GM19452 (cell line): ENCODE results near the gene CEP295NL.
"Not testable (repeated sequence)": the region's sequence is repeated elsewhere in the genome, so short reads cannot be mapped to it uniquely, and the experiment has no call there.

Experiments
- ATAC-seq: cut with Tn5 transposase; IDR thresholded peaks from one replicate; pipeline ENCODE4 v1.9.1; 2021; ENCODE audit not compliant: unreplicated experiment

CEP295NL gene

DNA sequence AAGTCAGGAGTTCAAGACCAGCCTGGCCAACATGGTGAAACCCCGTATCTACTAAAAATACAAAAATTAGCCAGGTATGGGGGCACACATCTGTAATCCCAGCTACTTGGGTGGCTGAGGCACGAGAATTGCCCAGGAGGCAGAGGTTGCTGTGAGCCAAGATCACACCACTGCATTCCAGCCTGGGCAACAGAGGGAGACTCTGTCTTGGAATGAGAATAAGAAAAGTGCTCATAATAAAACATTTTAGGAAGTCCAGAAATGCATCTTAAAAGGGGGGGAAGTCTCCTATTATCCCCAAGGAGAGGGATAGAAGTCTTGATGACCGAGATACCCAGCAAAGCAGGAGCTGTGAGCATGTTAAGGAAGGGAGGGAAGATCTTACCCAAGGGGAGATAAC lies 36.0 kb downstream of the CEP295NL start:
- not testable (repeated sequence) for ATAC-seq

DNA sequence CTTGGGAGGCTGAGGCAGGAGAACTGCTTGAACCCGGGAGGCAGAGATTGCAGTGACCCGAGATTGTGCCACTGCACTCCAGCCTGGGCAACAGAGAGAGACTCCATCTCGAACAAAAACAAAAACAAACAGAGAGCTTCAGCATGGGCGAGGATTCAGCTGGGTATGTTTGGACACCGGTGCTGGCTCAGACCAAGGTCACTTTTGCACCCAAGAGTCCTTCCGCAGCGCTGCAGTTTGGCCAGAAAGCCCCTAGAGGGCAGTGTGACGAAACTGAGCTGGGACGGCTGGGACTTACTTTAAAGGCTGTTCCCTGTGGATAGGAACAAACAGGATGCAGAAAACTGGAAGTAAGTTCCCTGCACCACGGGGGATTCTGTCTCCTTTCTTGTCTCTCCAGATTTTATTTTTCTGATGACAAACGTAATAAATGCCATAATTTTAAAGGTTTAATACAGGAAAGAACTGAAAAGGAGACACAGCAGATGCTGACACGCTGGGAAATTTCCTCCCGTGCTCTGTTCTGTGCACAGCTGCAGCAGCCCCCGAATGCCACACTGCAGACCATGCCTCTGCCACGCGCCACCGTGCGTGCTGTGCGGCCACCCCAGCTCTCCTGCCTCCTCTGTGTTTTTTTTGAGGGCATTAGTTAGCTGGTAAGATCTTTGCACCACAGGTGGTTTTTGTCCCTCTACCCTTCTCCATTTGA lies 37.2 kb downstream of the CEP295NL start:
- ATAC-seq = no peak

DNA sequence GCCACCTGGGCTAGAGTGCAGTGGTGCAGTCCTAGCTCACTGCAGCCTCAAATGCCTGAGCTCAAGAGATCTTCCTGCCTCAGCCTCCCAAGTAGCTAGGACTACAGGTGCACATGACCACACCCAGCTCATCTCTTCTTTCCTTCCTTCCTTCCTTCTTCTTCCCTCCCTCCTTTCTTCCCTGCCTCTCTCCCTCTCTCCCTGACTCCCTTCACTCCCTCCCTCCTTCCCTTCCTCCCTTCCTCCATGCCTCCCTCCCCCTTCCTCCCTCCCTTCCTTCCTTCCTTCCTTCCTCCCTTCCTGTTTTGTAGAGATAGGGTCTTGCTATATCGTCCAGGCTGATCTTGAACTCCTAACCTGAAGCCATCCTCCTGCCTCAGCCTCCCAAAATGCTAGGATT lies 38.9 kb downstream of the CEP295NL start:
- ATAC-seq = no peak

DNA sequence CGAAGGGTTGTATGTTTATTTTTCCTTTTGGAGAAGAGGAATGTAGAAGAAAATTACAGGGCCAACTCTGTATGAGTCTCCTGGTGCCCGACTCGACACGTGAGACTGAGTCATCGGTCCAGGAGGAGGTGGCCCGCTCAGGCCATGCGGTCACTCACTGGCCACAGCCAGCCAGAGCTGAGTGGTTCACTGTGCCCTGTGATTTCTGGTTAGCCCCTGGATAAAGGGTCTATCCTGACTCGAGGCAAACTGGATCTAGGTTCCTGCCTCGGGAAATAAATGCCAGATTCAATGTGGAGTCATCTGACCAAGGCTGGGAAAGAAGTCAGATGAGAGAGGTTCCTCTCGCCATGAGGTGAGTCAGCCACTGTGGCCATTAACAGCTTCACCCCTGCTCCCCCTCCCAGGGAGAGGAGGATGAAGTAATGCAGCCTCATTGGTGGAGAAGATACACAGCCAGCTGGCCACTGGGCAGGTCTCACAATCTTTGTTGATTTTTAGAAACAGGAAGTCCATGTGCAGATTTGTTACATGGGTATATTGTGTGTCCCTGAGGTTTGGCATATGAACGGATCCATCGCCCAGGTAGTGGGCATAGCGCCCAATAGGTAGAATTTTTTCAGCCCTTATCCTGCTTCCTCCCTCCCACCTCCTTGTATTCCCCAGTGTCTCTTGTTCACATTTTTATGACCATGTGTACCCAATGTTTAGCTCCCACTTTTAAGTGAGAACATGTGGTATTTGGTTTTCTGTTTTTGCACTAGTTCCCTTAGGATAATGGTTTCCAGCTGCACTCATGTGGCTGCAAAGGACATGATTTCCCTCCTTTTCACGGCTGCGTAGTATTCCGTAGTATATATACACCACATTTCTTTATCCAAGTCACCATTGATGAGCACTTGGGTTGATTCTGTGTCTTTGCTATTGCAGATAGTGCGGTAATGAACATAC lies 40.7 kb downstream of the CEP295NL start:
- ATAC-seq = no peak

DNA sequence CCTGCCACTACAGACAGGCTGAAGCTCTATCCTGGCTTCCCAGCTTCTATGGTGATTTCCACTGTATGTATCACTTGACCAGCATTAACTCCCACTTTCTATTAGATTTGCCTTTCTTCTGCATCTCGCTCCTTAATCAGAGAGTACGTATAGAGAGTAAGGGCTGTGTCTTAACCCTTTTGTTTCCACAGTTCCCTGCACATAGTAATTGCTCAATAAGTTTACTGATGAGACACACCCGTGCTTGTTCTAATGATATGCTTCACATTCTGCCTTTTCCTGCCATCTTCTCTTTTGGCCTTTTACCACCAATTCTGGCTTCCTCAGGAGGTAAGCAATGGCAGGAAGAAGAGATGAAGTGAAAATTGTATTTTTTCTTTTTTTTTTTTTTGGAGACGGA lies 41.8 kb downstream of the CEP295NL start:
- ATAC-seq = no peak

DNA sequence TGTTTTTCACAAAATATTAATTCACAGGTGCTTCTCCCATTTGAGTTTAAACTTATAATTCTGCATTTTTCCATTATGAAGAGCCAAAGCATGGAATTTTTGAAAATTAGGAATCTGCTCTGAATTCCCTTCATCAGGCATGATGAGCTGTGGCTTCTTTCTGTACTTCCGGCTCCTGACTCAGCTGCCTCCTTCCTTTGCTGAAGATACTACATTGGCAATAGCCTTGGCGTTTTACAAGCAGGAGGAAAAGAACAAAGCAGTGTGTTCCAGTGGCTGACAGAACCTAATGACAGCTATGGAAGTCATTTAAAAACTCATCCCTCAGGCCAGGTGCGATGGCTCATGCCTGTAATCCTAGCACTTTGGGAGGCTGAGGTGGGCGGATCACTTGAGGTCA lies 44.0 kb downstream of the CEP295NL start:
- ATAC-seq = no peak

DNA sequence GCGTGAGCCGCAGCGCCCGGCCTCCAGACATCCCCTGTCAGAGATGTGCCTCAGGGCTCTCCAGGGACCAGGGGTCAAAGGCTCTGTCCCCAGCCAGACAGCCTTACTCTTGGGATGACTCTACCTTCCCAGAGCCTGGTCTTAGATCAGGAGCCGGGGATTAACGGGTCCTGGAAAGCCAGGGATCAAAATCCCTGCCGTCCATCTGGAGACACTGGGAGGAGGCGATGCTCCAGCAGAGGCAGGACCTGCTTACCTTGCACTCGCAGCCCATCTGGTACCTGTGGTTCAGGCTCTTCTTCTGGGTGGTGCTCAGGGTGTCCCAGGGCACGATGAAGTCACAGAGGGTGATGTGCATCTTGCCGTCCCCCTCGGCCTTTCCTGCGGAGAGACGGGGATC lies 45.7 kb downstream of the CEP295NL start:
- no peak for ATAC-seq

DNA sequence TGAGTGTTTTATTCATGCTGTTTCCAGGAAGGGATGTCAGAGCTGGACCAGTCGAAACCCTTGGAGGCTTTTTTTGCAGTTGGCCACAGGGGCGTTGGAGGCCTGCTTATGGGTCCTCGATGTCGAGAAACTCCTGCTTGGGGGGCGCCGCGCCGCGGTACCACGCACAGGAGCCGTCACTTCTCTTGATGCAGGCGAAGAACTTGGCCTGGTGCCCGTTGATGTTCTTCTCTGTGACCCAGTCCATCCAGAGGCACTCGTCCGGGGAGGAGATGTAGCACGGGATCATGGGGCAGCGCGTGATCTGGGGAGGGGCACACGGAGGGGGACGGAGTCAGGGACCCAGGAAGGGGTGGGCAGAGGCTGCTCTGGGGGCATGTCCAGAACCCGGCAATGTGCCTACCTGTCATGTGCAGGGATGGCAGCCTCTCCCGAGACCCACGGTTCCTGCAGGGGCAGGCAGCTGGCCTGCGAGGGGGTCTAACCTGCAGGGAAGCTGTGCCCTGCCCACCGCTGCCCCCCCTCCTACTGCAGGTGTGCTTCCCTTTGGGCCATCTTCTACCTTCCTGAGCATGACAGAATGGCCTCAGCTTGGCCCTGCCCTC lies 47.3 kb downstream of the CEP295NL start:
- no peak for ATAC-seq

DNA sequence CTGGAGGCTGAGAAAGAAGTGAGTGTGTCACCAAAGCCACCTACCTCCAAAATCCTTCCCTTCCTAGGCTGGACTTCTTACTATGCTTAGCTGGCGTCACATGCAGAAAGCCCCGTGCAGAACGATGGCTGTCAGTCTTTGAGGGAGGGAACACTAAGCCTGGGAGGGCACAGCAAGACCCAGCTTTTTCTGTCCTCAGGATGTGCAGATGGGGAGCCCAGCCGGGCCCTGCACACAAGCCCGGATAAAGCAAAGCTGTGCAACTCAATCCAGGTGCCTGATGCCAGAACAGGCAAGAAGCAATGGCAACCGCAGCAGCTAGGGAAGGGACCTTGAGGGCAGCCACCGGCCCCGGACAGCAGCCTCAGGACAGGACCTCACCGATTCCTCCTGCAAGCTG lies 48.5 kb downstream of the CEP295NL start:
- no peak for ATAC-seq

DNA sequence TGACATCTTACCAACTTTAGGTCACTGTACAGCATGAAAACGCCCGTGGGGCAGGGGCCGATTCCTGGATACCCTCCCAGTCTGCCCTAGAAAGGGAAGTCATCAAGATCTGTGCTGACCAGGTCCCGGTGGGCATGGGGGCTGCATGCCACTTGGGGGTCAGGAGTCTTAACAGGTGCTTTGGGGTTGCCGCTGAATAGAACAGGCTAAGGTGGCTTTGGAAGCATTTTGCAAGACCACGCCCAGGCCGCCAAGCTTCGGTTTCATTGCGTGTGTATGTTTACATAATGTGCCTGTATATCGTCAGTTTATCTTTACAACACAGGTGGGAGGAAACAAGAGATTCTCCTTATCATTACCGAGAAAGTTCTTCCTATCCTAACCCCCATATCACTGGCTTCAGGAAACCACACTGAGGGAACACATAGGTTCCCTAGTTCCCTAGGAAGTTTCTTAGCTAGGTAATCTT lies 49.0 kb downstream of the CEP295NL start:
- no peak for ATAC-seq

DNA sequence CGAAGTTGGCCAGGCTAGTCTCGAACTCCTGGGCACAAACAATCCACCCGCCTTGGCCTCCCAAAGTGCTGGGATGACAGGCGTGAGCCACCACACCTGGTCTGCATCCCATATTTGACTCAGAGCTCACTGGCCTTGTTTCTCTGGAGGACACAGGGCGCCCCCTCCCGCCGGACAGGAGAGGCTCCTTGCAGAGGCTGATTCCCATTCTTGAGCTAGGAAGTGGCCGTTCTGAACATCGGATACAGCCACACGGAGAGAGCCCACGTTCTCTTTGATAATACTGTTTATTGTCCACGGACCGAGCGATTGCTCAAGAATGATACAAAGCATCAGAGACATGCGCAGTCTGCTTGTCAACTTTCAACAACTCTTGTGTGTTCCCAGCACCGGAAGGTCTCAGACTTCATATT lies 50.3 kb downstream of the CEP295NL start:
- no peak for ATAC-seq

DNA sequence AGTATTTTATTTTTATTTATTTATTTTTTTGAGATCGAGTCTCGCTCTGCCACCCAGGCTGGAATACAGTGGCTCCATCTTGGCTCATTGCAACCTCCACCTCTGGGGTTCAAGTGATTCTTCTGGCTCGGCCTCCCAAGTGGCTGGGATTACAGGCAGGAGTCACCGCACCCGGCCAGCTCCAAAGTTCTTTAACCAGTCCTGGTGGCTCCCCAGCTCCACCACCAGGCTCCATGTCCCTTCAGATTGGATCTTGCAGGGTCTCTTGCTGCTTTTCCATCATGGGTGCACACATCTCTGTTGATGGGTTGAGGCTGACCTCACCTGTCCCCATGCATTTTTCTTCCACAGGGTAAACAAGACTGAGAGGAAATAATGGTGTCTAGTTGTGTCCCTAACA lies 54.0 kb downstream of the CEP295NL start:
- no peak for ATAC-seq

DNA sequence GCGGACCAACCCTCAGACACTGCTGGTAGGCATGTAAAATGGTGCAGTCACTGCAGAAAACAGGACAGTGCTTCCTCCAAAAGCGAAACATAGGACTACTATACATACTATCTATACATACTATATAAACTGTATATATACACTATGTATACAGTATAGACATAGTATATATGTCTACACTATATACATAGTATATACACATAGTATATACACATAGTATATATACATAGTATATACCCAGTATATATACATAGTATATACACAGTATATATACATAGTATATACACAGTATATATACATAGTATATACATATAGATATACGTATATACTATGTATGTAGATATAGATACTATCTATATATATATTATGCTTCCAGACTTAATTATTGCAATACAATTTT lies 55.9 kb downstream of the CEP295NL start:
- ATAC-seq = no peak

DNA sequence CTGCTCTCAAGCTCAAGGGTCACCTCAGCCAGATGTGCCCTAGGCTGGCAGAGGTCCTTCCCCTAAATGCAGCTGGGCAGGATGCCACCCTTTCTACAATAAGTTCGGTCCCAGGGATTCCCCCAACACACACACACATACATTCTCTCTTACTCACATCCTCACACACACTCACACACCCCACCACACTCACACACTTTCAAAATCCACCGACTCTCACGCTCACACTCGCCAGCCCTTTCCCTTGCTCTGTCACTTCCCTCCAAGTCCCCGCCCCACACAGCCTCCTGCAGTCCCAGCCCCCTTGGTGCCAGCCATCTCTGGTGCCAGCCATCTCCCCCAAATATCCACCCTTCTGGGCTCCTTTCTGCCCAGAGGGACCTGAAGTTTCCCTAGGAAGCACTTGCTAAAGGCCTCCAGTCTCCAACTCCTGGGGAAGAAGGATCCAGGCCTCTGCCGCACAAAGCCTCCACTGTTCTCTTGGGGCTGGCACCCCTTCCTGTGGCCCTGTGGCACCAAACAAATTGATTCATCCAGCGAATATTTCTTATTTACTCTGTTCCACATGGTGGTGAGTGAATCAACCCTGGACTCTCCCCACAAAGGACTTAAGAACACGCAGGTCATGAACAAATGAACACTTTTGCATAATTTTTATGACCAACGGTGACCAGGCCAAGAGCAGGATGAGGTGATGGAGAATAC lies 58.5 kb downstream of the CEP295NL start:
- ATAC-seq = no peak

DNA sequence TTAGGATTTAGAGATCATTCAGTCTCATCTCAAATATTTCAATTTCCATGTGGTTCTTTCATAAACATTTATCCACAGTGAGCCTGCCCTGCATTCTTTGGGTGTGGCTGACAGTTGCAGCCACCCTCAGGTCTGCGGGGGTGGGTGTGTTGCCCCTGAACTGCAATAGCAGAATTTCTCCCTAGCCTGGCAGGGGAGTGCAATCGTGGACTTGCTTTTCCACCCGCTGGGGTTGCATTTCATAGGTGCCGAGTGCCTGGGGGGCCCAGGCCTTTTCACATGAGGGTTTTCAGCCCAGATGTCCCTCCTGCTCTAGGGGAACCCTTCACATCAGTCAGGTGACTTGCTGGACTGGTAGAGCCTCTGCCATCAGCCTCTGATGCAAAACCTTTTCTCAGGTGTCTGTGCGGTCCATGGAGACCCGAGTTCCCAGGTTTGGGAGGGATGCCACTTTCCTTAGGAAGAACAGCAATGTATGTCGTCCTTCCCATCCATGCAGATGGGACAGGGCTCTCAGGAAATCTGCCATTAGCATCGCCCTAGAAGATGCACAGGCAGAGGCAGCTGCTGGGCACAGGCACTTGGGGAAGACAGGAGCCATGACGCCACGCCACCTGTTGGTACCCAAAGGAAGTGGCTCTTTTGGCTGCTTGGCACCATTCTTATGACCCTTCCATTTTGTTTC lies 60.0 kb downstream of the CEP295NL start:
- no peak for ATAC-seq

DNA sequence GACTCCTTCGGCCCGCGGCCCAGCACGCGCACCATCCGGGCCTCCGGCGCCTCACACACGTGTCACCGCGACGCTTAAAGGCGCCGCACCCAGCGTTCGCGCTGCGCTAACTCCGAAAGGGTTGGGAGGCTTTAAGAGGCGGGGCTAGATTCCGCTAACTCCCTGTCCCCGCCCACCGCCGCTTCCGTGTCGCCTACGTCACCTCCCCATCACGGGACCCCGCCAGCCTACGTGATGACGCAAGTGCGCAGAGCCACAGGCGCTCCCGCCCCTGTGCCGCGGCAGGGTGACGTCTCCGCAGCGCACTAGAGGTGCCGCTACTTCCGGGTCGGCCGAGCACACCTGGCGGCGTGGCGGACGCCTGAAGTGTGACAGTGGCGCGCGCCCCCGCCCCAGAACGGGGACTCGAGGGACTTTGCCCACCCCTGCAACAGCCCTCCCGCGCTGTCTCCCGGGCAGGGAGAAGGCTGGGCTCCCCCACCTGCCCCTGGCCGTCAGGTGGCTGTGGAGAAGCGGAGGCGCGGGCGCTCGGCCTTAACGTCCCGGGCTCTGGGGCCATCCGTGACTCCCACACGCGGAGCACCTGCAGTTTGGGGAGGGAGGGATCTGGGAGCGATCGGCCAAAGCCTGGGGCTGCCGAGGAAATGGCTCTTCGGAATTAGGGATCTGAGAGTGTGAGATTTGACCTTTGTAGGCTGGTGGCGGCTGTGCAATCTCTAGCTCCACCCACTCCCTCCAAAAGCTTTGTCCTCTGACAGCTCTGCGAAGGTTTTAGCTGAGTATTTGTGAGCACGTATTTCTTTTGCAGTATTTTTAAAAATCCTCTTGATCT lies 62.0 kb downstream of the CEP295NL start, which contains the start of gene USP36:
Gene USP36 (minus strand): TSS at position 35 of the 832 bp plus-strand sequence. CDS start 4,451 bp downstream, outside the sequence.
- peak; percentile 85 for ATAC-seq
